Measurements from ENCODE around the gene TRAF1.

The TRAF1 gene

GRCh38 chr9:120941046-120941770 is 14.6 kb upstream of the TRAF1 start:
- DNase-seq (ENCODE audit: low read depth) = no peak
- H3K4me3 ChIP-seq (ENCODE audit: low read depth, low read length) = no peak overlapping the region
- TF ChIP-seq CTCF (IDR thresholded peaks at IDR 0.05; ENCODE audit: insufficient read depth, low read depth, low read length, missing control alignments) = no peak

DNA sequence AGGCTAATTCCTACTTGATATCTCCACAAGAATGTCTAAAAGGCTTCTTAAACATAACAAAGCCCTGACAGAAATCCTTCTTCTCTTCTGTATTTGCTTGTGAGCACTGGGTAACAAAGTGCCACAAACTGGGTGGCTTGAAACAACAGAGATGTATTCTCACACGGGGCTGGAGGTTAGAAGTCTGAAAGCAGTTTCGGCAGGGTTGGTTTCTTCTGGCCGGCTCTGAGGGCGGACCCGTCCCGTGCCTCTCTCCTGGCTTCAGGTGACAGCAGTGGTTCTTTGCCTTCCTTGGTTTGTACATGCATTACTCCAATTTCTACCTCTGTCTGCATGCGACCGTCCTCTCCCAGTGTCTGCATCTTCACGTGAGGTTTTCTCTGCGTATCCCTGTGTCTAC is 14.0 kb upstream of the TRAF1 start:
- no peak for TF ChIP-seq CTCF (IDR thresholded peaks at IDR 0.05; ENCODE audit: insufficient read depth, low read depth, low read length, missing control alignments)
- H3K4me3 ChIP-seq (ENCODE audit: low read depth, low read length) = no peak overlapping the region
- DNase-seq (ENCODE audit: low read depth) = no peak

- no peak for TF ChIP-seq CTCF (IDR thresholded peaks at IDR 0.05; ENCODE audit: insufficient read depth, low read depth, low read length, missing control alignments)
- no peak overlapping the region for H3K4me3 ChIP-seq (ENCODE audit: low read depth, low read length)
- DNase-seq (ENCODE audit: low read depth) = no peak
These were observed 12.3 kb upstream of the TRAF1 start for GRCh38 chr9:120938851-120939250.

GRCh38 chr9:120937596-120937995 is 11.0 kb upstream of the TRAF1 start:
- no peak overlapping the region for H3K4me3 ChIP-seq (ENCODE audit: low read depth, low read length)
- no peak for DNase-seq (ENCODE audit: low read depth)
- TF ChIP-seq CTCF (IDR thresholded peaks at IDR 0.05; ENCODE audit: insufficient read depth, low read depth, low read length, missing control alignments) = no peak

GRCh38 chr9:120937127-120937526 is 10.5 kb upstream of the TRAF1 start:
- no peak for DNase-seq (ENCODE audit: low read depth)
- no peak overlapping the region for H3K4me3 ChIP-seq (ENCODE audit: low read depth, low read length)
- TF ChIP-seq CTCF (IDR thresholded peaks at IDR 0.05; ENCODE audit: insufficient read depth, low read depth, low read length, missing control alignments) = no peak

- H3K4me3 ChIP-seq (ENCODE audit: low read depth, low read length) = no peak overlapping the region
- TF ChIP-seq CTCF (IDR thresholded peaks at IDR 0.05; ENCODE audit: insufficient read depth, low read depth, low read length, missing control alignments) = no peak
- no peak for DNase-seq (ENCODE audit: low read depth)
These were observed 10.1 kb upstream of the TRAF1 start for GRCh38 chr9:120936764-120937122.

Data from GM12865 (cell line).